K562 (cell line): ENCODE results near the gene MARS1. TPM values are rescaled to one million over a fixed set of nuclear protein-coding genes. Genes with fewer than 3 reads are reported as not detected.

Experiments
- COPS2 ChIP-seq: fragments of 450-650 bp; conservative IDR thresholded peaks from 2 replicates; pipeline ENCODE4 v1.6.1; 2016; ENCODE audit warnings: mild to moderate bottlenecking, moderate library complexity
- E2F8 ChIP-seq: fragments of 450-650 bp; IDR thresholded peaks from 2 replicates; pipeline ENCODE4 v1.7.1; 2018; ENCODE audit warnings: mild to moderate bottlenecking, low read depth; ENCODE audit not compliant: partially characterized antibody
- FOXJ3 ChIP-seq: sonication (generic); formaldehyde crosslinking; IDR thresholded peaks from 2 replicates; pipeline ENCODE4 v1.4.0; 2020; ENCODE audit warnings: mild to moderate bottlenecking, missing genetic modification reagents
- HLTF ChIP-seq: fragments of 450-650 bp; IDR thresholded peaks from 2 replicates; pipeline ENCODE4 v1.6.1; 2016
- ID3 ChIP-seq, 2 experiments: fragments of 250-450 bp in 1 of 2; fragments of 450-650 bp in 1 of 2; sonication (Bioruptor Pico) in 1 of 2; IDR thresholded peaks; 2 replicates each; pipeline versions ENCODE4 v1.6.1 to v1.8.0; 2016 to 2021; ENCODE audit warnings: mild to moderate bottlenecking in 2 of 2, moderate library complexity in 2 of 2, missing compliant biosample characterization in 1 of 2, missing genetic modification characterization in 1 of 2
- KLF10 ChIP-seq: fragments of 250-450 bp; sonication (Bioruptor Pico); IDR thresholded peaks from 2 replicates; pipeline ENCODE4 v1.6.1; 2021; ENCODE audit warnings: matching md5 sums
- OTX1 ChIP-seq: fragments of 450-650 bp; formaldehyde crosslinking; IDR thresholded peaks from 2 replicates; pipeline ENCODE4 v1.4.0; 2022; ENCODE audit warnings: mild to moderate bottlenecking
- PATZ1 ChIP-seq: fragments of 250-450 bp; sonication (Bioruptor Pico); IDR thresholded peaks from 2 replicates; pipeline ENCODE4 v1.5.0; 2020; ENCODE audit warnings: mild to moderate bottlenecking, borderline replicate concordance
- RBM15 ChIP-seq: fragments of 200-400 bp; formaldehyde crosslinking; IDR thresholded peaks from 2 replicates; pipeline ENCODE4 v1.6.1; 2018; ENCODE audit warnings: mild to moderate bottlenecking, low read length, moderate library complexity; ENCODE audit not compliant: insufficient read depth
- STAT6 ChIP-seq: sonication (generic); formaldehyde crosslinking; IDR thresholded peaks from 2 replicates; pipeline ENCODE4 v1.8.1; 2023; ENCODE audit warnings: mild to moderate bottlenecking, missing genetic modification reagents
- TEAD1 ChIP-seq, 2 experiments: fragments of 450-650 bp in 1 of 2; sonication (generic) in 1 of 2; formaldehyde crosslinking; IDR thresholded peaks; 2 replicates each; pipeline versions ENCODE4 v1.4.0 to v1.8.0; 2020 to 2022; ENCODE audit warnings: mild to moderate bottlenecking in 2 of 2, missing genetic modification reagents in 1 of 2
- ZBED1 ChIP-seq: IDR thresholded peaks from 2 replicates; pipeline ENCODE4 v1.6.1; 2014
- ZNF395 ChIP-seq: fragments of 200-800 bp; sonication (Bioruptor generic); IDR thresholded peaks from 2 replicates; pipeline ENCODE4 v1.6.1; 2017; ENCODE audit warnings: missing genetic modification characterization, missing compliant biosample characterization
- ZNF449 ChIP-seq: fragments of 250-450 bp; sonication (Bioruptor Pico); IDR thresholded peaks from 2 replicates; pipeline ENCODE4 v1.8.0; 2022; ENCODE audit warnings: moderate library complexity, mild to moderate bottlenecking, inconsistent platforms
- ZNF511 ChIP-seq: sonication (generic); formaldehyde crosslinking; IDR thresholded peaks from 2 replicates; pipeline ENCODE4 v1.8.0; 2022; ENCODE audit warnings: mild to moderate bottlenecking, missing genetic modification reagents
- polyA plus RNA-seq, 8 experiments: library from polyadenylated mRNA; depleted of rRNA in 4 of 8; stranded (reverse) in 5 of 8; unstranded in 3 of 8; fragments of >200 nt; fragmentation: Nextera tagmentation in 2 of 8; fragmentation: Illumina TruSeq in 1 of 8; extraction: Ambion mirVana in 2 of 8; extraction: Trizol in 1 of 8; gene quantifications; 2 replicates each; pipeline versions ENCODE4 v1.2.1 to v1.2.3, GENCODE V29; 2011 to 2014; ENCODE audit warnings: inconsistent platforms in 1 of 8, missing spikeins in 1 of 8
- total RNA-seq, 7 experiments: library from RNA; depleted of rRNA in 6 of 7; stranded (reverse); fragments of >200 nt in 6 of 7; fragmentation: Illumina TruSeq in 2 of 7; extraction: Trizol in 2 of 7; gene quantifications; 2 replicates each; pipeline versions ENCODE4 v1.2.1 to v1.2.3, GENCODE V29; 2011 to 2021; ENCODE audit warnings: low replicate concordance in 1 of 7

The MARS1 gene
- total and polyA plus RNA-seq, 9 of the 15 experiments (the other 6 are each of a cell fraction or from before 2014, with no cell fraction given) = 117 to 382 (median 220) TPM

- TF ChIP-seq E2F8 (peak; percentile 11), TEAD1 (CRISPR knock-in tag; IDR thresholded peaks at IDR 0.05) (no peak), ZNF449 (CRISPR knock-in tag) (no peak), ZNF511 (CRISPR knock-in tag) (no peak), STAT6 (CRISPR knock-in tag) (no peak), ZBED1 (no peak), OTX1 (no peak; the same call in 1 of the 2 replicates), ZNF395 (no peak), HLTF (no peak), PATZ1 (CRISPR knock-in tag) (peak; percentile 47; the same call in 1 of the 2 replicates), FOXJ3 (CRISPR knock-in tag) (no peak), RBM15 (no peak), COPS2 (no peak), KLF10 (CRISPR knock-in tag) (0 out of 2 replicates have a peak, but pooled peaks have one; percentile 6), ID3 (CRISPR knock-in tag; IDR thresholded peaks at IDR 0.05) (no peak), ID3 (tag; IDR thresholded peaks at IDR 0.05) (no peak)
Observed at GRCh38 chr12:57515408-57515933, 27.6 kb downstream of the MARS1 start (continued).
